ENCODE results near the gene C6orf132.
"Not testable (repeated sequence)": the region's sequence is repeated elsewhere in the genome, so short reads cannot be mapped to it uniquely, and the experiment has no call there.

C6orf132 gene

GRCh38 chr6:42142118-42142835, at the start of gene C6orf132:
Gene C6orf132 (minus strand): TSS chr6:42142620. CDS start chr6:42142444, 176 bp downstream.
- H3K4me3 Mint-ChIP-seq, result peak within 1 kb of the TSS; percentile 64
- H3K27ac Mint-ChIP-seq, result no peak within 1 kb of the TSS
- H3K9me3 Mint-ChIP-seq, result no peaks in the 10 kb centered on the region
- peaks cover 39% of the 10 kb centered on the region for H3K27me3 Mint-ChIP-seq
- no peaks in the 10 kb centered on the region for H3K36me3 Mint-ChIP-seq (ENCODE audit: low read depth)
- peaks cover 12% of the 10 kb centered on the region for H3K4me1 Mint-ChIP-seq (ENCODE audit: low read depth)

GRCh38 chr6:42190554-42191183, 48.2 kb upstream of the C6orf132 start:
- H3K27ac Mint-ChIP-seq, result no peak overlapping the region
- H3K36me3 Mint-ChIP-seq (ENCODE audit: low read depth), result peaks cover 10% of the 10 kb centered on the region
- no peak overlapping the region for H3K4me3 Mint-ChIP-seq
- no peaks in the 10 kb centered on the region for H3K27me3 Mint-ChIP-seq
- H3K4me1 Mint-ChIP-seq (ENCODE audit: low read depth), result no peaks in the 10 kb centered on the region
- H3K9me3 Mint-ChIP-seq, result no peaks in the 10 kb centered on the region

GRCh38 chr6:42188406-42188805, 46.0 kb upstream of the C6orf132 start:
- Mint-ChIP-seq H3K9me3 (no peaks in the 10 kb centered on the region), H3K36me3 (ENCODE audit: low read depth) (peaks cover 10% of the 10 kb centered on the region), H3K27ac (no peak overlapping the region), H3K27me3 (no peaks in the 10 kb centered on the region), H3K4me3 (no peak overlapping the region), H3K4me1 (ENCODE audit: low read depth) (no peaks in the 10 kb centered on the region)

- Mint-ChIP-seq H3K4me3 (no peak overlapping the region), H3K36me3 (ENCODE audit: low read depth) (peaks cover 2% of the 10 kb centered on the region), H3K9me3 (no peaks in the 10 kb centered on the region), H3K27ac (no peak overlapping the region), H3K4me1 (ENCODE audit: low read depth) (no peaks in the 10 kb centered on the region), H3K27me3 (no peaks in the 10 kb centered on the region)
These were observed 43.2 kb upstream of the C6orf132 start for GRCh38 chr6:42185597-42185996.

GRCh38 chr6:42184475-42184874, 42.1 kb upstream of the C6orf132 start:
- H3K4me3 Mint-ChIP-seq, result no peak overlapping the region
- H3K36me3 Mint-ChIP-seq (ENCODE audit: low read depth), result no peaks in the 10 kb centered on the region
- H3K9me3 Mint-ChIP-seq, result no peaks in the 10 kb centered on the region
- H3K27me3 Mint-ChIP-seq, result no peaks in the 10 kb centered on the region
- peaks cover 8% of the 10 kb centered on the region for H3K4me1 Mint-ChIP-seq (ENCODE audit: low read depth)
- H3K27ac Mint-ChIP-seq, result no peak overlapping the region

- Mint-ChIP-seq H3K27me3 (no peaks in the 10 kb centered on the region), H3K4me1 (ENCODE audit: low read depth) (peaks cover 9% of the 10 kb centered on the region), H3K36me3 (ENCODE audit: low read depth) (no peaks in the 10 kb centered on the region), H3K9me3 (no peaks in the 10 kb centered on the region), H3K27ac (no peak overlapping the region), H3K4me3 (no peak overlapping the region)
These were observed 39.7 kb upstream of the C6orf132 start for GRCh38 chr6:42182101-42182500.

GRCh38 chr6:42179945-42180313, 37.5 kb upstream of the C6orf132 start:
- H3K27ac Mint-ChIP-seq, result no peak overlapping the region
- no peaks in the 10 kb centered on the region for H3K9me3 Mint-ChIP-seq
- H3K4me3 Mint-ChIP-seq, result no peak overlapping the region
- H3K4me1 Mint-ChIP-seq (ENCODE audit: low read depth), result peaks cover 9% of the 10 kb centered on the region
- no peaks in the 10 kb centered on the region for H3K36me3 Mint-ChIP-seq (ENCODE audit: low read depth)
- peaks cover 4% of the 10 kb centered on the region for H3K27me3 Mint-ChIP-seq

- Mint-ChIP-seq H3K4me1 (ENCODE audit: low read depth) (peaks cover 9% of the 10 kb centered on the region), H3K36me3 (ENCODE audit: low read depth) (no peaks in the 10 kb centered on the region), H3K9me3 (no peaks in the 10 kb centered on the region), H3K27ac (no peak overlapping the region), H3K4me3 (no peak overlapping the region), H3K27me3 (peaks cover 4% of the 10 kb centered on the region)
These were observed 37.0 kb upstream of the C6orf132 start for GRCh38 chr6:42179261-42179944.

GRCh38 chr6:42177514-42178364, 35.3 kb upstream of the C6orf132 start:
- Mint-ChIP-seq H3K27ac (no peak overlapping the region), H3K4me3 (no peak overlapping the region), H3K9me3 (no peaks in the 10 kb centered on the region)

GRCh38 chr6:42176981-42177380, 34.6 kb upstream of the C6orf132 start:
- no peaks in the 10 kb centered on the region for H3K36me3 Mint-ChIP-seq (ENCODE audit: low read depth)
- H3K9me3 Mint-ChIP-seq, result no peaks in the 10 kb centered on the region
- H3K4me3 Mint-ChIP-seq, result no peak overlapping the region
- peaks cover 9% of the 10 kb centered on the region for H3K4me1 Mint-ChIP-seq (ENCODE audit: low read depth)
- peaks cover 4% of the 10 kb centered on the region for H3K27me3 Mint-ChIP-seq
- no peak overlapping the region for H3K27ac Mint-ChIP-seq

More at GRCh38 chr6:42177514-42178364, 35.3 kb upstream of the C6orf132 start:
- peaks cover 4% of the 10 kb centered on the region for H3K27me3 Mint-ChIP-seq
- H3K36me3 Mint-ChIP-seq (ENCODE audit: low read depth), result no peaks in the 10 kb centered on the region
- H3K4me1 Mint-ChIP-seq (ENCODE audit: low read depth), result peaks cover 9% of the 10 kb centered on the region

- H3K4me1 Mint-ChIP-seq (ENCODE audit: low read depth), result peaks cover 9% of the 10 kb centered on the region
- no peak overlapping the region for H3K4me3 Mint-ChIP-seq
- H3K27ac Mint-ChIP-seq, result no peak overlapping the region
- H3K9me3 Mint-ChIP-seq, result no peaks in the 10 kb centered on the region
- H3K27me3 Mint-ChIP-seq, result peaks cover 4% of the 10 kb centered on the region
- H3K36me3 Mint-ChIP-seq (ENCODE audit: low read depth), result no peaks in the 10 kb centered on the region
These were observed 33.4 kb upstream of the C6orf132 start for GRCh38 chr6:42175860-42176259.

- peaks cover 4% of the 10 kb centered on the region for H3K27me3 Mint-ChIP-seq
- no peaks in the 10 kb centered on the region for H3K4me1 Mint-ChIP-seq (ENCODE audit: low read depth)
- no peaks in the 10 kb centered on the region for H3K9me3 Mint-ChIP-seq
- H3K36me3 Mint-ChIP-seq (ENCODE audit: low read depth), result no peaks in the 10 kb centered on the region
- no peak within 1 kb of the TSS for H3K4me3 Mint-ChIP-seq
- no peak within 1 kb of the TSS for H3K27ac Mint-ChIP-seq
These were observed 30.7 kb upstream of the C6orf132 start, which contains the start of gene GUCA1A for GRCh38 chr6:42173101-42173500. Gene GUCA1A (plus strand): TSS chr6:42173364. CDS start chr6:42173614, 250 bp downstream.

GRCh38 chr6:42171813-42172581, 29.6 kb upstream of the C6orf132 start:
- H3K27ac Mint-ChIP-seq, result no peak overlapping the region
- peaks cover 4% of the 10 kb centered on the region for H3K27me3 Mint-ChIP-seq
- no peak overlapping the region for H3K4me3 Mint-ChIP-seq
- H3K36me3 Mint-ChIP-seq (ENCODE audit: low read depth), result no peaks in the 10 kb centered on the region
- no peaks in the 10 kb centered on the region for H3K4me1 Mint-ChIP-seq (ENCODE audit: low read depth)
- H3K9me3 Mint-ChIP-seq, result no peaks in the 10 kb centered on the region

GRCh38 chr6:42169780-42170179, 27.4 kb upstream of the C6orf132 start:
- not testable (repeated sequence) for H3K27ac Mint-ChIP-seq; H3K36me3 Mint-ChIP-seq (ENCODE audit: low read depth); H3K27me3 Mint-ChIP-seq; H3K4me3 Mint-ChIP-seq; H3K9me3 Mint-ChIP-seq; H3K4me1 Mint-ChIP-seq (ENCODE audit: low read depth)

Measured in stimulated activated naive CD8-positive, alpha-beta T cell treated with anti-CD3 and anti-CD28 coated beads, Interleukin-15, Interleukin-2, amounts not matched to agents 100 ng/mL and 50 ng/mL, for 24 hours (primary cell).